ENCODE measurements around the gene ANKS1A.
"Not testable (repeated sequence)": the region's sequence is repeated elsewhere in the genome, so short reads cannot be mapped to it uniquely, and the experiment has no call there.

Gene ANKS1A

GRCh38 chr6:34888874-34889555 lies at the start of gene ANKS1A:
Gene ANKS1A (plus strand): TSS chr6:34889255. CDS start chr6:34889403, 148 bp downstream.
- DNase-seq (ENCODE audit: low read depth) = peak; percentile 20
- peak within 1 kb of the TSS; percentile 98 for H3K4me3 ChIP-seq (ENCODE audit: control insufficient read depth, low read depth, low read length)
- TF ChIP-seq CTCF (conservative IDR thresholded peaks at IDR 0.05; ENCODE audit: control insufficient read depth, insufficient read depth, low read depth, low read length) = no peak

- no peak for TF ChIP-seq CTCF (conservative IDR thresholded peaks at IDR 0.05; ENCODE audit: control insufficient read depth, insufficient read depth, low read depth, low read length)
These were observed 49.2 kb upstream of the ANKS1A start for GRCh38 chr6:34839666-34840352.

GRCh38 chr6:34849066-34849465 lies 40.0 kb upstream of the ANKS1A start:
- H3K4me3 ChIP-seq (ENCODE audit: control insufficient read depth, low read depth, low read length); DNase-seq (ENCODE audit: low read depth): not testable (repeated sequence)

More at GRCh38 chr6:34839666-34840352, 49.2 kb upstream of the ANKS1A start:
- DNase-seq (ENCODE audit: low read depth) = peak; percentile 30
- no peak overlapping the region for H3K4me3 ChIP-seq (ENCODE audit: control insufficient read depth, low read depth, low read length)

GRCh38 chr6:34851361-34851760 lies 37.7 kb upstream of the ANKS1A start:
- DNase-seq (ENCODE audit: low read depth) = no peak
- H3K4me3 ChIP-seq (ENCODE audit: control insufficient read depth, low read depth, low read length) = no peak overlapping the region
- TF ChIP-seq CTCF (conservative IDR thresholded peaks at IDR 0.05; ENCODE audit: control insufficient read depth, insufficient read depth, low read depth, low read length) = no peak

GRCh38 chr6:34852406-34853085 lies 36.5 kb upstream of the ANKS1A start:
- DNase-seq (ENCODE audit: low read depth) = no peak
- TF ChIP-seq CTCF (conservative IDR thresholded peaks at IDR 0.05; ENCODE audit: control insufficient read depth, insufficient read depth, low read depth, low read length) = no peak
- H3K4me3 ChIP-seq (ENCODE audit: control insufficient read depth, low read depth, low read length) = no peak overlapping the region

GRCh38 chr6:34855463-34855862 lies 33.6 kb upstream of the ANKS1A start:
- no peak for DNase-seq (ENCODE audit: low read depth)
- no peak for TF ChIP-seq CTCF (conservative IDR thresholded peaks at IDR 0.05; ENCODE audit: control insufficient read depth, insufficient read depth, low read depth, low read length)

GRCh38 chr6:34858681-34859080 lies 30.4 kb upstream of the ANKS1A start:
- no peak for TF ChIP-seq CTCF (conservative IDR thresholded peaks at IDR 0.05; ENCODE audit: control insufficient read depth, insufficient read depth, low read depth, low read length)
- H3K4me3 ChIP-seq (ENCODE audit: control insufficient read depth, low read depth, low read length) = no peak overlapping the region
- DNase-seq (ENCODE audit: low read depth) = peak; percentile 14

More at GRCh38 chr6:34855463-34855862, 33.6 kb upstream of the ANKS1A start:
- no peak overlapping the region for H3K4me3 ChIP-seq (ENCODE audit: control insufficient read depth, low read depth, low read length)

Data from fibroblast of mammary gland (primary cell).